Urinary bladder (tissue), 4 donors: Measurements from ENCODE around the gene SEMA3D. TPM values are rescaled to one million over a fixed set of nuclear protein-coding genes. Genes with fewer than 3 reads are reported as not detected.

Experiments used
- DNase-seq: peaks from one replicate; pipeline ENCODE4 v3.0.0-alpha.2; 2015; ENCODE audit errors: extremely low spot score
- H3K27ac ChIP-seq: one replicate; pipeline ENCODE4 v1.5.1; 2013; ENCODE audit warnings: low read depth, mild to moderate bottlenecking, moderate library complexity
- H3K36me3 ChIP-seq: one replicate; pipeline ENCODE4 v1.6.1; 2013; ENCODE audit warnings: mild to moderate bottlenecking, moderate library complexity; ENCODE audit not compliant: insufficient read depth
- H3K4me1 ChIP-seq: one replicate; pipeline ENCODE4 v1.6.1; 2013; ENCODE audit warnings: mild to moderate bottlenecking, moderate library complexity; ENCODE audit not compliant: insufficient read depth
- H3K4me3 ChIP-seq: one replicate; pipeline ENCODE4 v1.5.1; 2013; ENCODE audit warnings: low read depth, low read length
- WGBS: extraction: QIAGEN DNeasy Blood & Tissue Kit; methylation state at CpG from one replicate; pipeline ENCODE4 v1.1.7; 2013; 5-methylcytosine and 5-hydroxymethylcytosine counted together
- polyA plus RNA-seq: library from polyadenylated mRNA; stranded (reverse); fragments of 200-250 nt; gene quantifications from one replicate; pipeline ENCODE4 v1.2.3, GENCODE V29; 2013
- total RNA-seq: library from RNA; depleted of rRNA; stranded (reverse); fragments of >200 nt; gene quantifications from one replicate; pipeline ENCODE4 v1.2.3, GENCODE V29; 2014
- donor health status: healthy with polysubstance abuse.
- donor health status: healthy.

The SEMA3D gene
- total and polyA plus RNA-seq, 2 donors, result 3.8 to 102 TPM

DNA sequence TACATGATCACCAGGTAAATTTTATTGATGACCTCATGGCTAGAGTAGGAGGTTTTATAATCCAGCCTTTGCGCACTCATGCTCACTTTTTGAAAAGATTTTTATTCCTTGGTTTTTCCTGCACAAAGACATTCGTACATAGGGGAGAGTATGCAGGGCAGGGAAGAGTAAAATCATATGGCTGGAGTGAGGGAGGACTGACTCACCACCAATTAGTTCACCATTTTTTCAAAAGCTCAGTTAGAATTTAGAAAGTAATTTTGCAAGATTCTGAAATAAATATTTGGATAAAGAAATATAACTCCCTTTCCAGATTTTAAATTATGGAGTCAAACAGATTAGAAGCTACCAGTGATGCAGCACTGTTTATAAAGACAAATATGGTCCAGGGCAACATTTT, 111.9 kb downstream of the SEMA3D start:
- Histone ChIP-seq H3K4me3 (no peak overlapping the region), H3K27ac (no peak overlapping the region), H3K4me1 (no peaks in the 10 kb centered on the region), H3K36me3 (no peaks in the 10 kb centered on the region)
- DNase-seq, result no peak
- WGBS, result 65% methylated on average over 2 of the region's 2 CpGs

DNA sequence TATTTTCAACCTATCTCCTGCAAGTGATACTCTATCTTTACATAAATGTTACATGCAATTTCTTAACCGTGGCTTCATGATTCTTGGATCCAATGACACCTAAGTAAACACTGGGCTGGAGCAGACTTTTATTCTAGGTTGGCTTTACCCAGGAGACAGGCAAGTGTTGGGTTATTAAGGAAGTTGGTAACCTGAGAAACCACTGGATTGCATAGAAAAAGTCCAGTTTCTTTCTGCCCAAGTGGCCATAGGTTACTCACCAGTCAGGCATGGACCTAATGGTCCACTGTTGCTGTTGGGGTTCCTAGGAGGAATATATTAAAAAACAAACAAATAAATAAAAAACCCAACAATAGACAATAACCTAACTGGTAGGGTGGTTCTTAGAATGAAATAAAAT, 112.8 kb downstream of the SEMA3D start:
- H3K4me1 ChIP-seq, result no peaks in the 10 kb centered on the region
- DNase-seq, result no peak
- 80% methylated on average over 1 of the region's 1 CpG for WGBS

DNA sequence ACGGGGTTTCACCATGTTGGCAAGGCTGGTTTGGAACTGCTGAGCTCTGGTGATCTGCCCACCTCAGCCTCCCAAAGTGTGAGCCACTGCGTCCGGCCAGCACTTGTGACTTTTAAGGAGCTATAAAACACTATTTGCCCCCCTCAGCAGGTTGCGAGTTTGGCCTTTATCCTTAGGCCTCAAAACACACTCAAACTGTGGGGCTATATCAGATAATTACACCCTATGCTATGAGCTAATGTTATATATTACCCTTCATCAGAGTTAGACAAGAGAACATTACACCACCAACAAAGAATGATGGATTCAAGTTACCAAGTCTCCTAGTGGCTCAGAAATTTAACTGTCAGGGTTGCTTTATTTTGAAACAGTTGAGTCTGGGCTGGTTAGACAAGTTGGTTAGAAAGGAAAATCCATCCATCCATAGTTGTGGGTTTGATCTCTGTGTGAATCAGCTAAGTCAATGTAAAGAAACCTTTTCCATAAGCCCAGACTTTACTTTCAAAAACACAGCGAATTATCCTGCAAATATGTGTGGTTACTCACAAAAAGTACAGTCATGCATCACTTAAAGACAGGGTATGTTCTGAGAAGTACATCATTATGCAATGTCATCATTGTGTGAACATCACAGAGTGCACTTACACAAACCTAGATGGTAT, 115.8 kb downstream of the SEMA3D start:
- DNase-seq, result no peak
- no peaks in the 10 kb centered on the region for H3K4me1 ChIP-seq
- WGBS, result 95% methylated on average over 5 of the region's 5 CpGs
- no peaks in the 10 kb centered on the region for H3K36me3 ChIP-seq
- no peak overlapping the region for H3K4me3 ChIP-seq
- H3K27ac ChIP-seq, result no peak overlapping the region

More for the DNA sequence above, 112.8 kb downstream of the SEMA3D start:
- H3K27ac ChIP-seq, result no peak overlapping the region
- H3K36me3 ChIP-seq, result no peaks in the 10 kb centered on the region
- no peak overlapping the region for H3K4me3 ChIP-seq

DNA sequence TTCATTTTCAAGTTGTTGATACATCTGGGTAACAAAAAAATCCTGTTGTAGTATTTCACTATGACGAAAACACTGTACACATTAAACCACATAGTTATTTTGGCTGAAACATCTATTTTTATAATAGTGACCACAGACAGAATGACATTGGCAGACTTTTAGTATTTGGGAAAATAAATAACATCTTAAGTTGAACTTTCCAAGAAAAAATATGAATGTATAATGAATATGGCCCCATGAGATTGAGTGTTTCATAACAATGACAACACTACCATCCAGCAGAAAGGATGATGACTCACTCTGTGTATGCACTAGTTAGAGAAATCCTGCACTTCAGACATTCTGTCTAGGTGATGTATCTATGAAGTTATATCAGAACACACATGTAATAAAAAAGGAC, 118.1 kb downstream of the SEMA3D start:
- 79% methylated on average over 1 of the region's 1 CpG for WGBS
- Histone ChIP-seq H3K4me1 (no peaks in the 10 kb centered on the region), H3K4me3 (no peak overlapping the region), H3K36me3 (no peaks in the 10 kb centered on the region), H3K27ac (no peak overlapping the region)
- DNase-seq, result no peak

DNA sequence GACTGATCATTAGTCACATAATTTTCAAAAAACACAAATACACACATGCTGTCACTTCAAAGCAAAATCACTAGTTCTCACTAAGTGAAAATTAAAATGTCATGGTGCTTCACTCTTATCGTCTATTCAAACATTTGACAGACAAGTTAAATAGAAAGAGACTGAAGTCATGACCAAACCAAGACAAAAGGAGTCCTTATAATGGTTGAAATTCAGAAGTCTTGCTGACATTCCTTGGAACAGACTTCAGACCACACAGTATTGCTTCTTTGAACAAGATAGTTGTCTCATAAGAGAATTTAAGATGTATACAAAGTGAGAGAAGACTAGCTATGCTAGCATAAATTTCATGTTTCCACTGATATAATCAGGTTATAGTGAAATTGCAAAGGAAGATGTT, 119.5 kb downstream of the SEMA3D start:
- H3K4me1 ChIP-seq, result no peaks in the 10 kb centered on the region
- H3K36me3 ChIP-seq, result no peaks in the 10 kb centered on the region
- no peak for DNase-seq
- 90% methylated on average over 1 of the region's 1 CpG for WGBS
- no peak overlapping the region for H3K4me3 ChIP-seq
- H3K27ac ChIP-seq, result no peak overlapping the region

DNA sequence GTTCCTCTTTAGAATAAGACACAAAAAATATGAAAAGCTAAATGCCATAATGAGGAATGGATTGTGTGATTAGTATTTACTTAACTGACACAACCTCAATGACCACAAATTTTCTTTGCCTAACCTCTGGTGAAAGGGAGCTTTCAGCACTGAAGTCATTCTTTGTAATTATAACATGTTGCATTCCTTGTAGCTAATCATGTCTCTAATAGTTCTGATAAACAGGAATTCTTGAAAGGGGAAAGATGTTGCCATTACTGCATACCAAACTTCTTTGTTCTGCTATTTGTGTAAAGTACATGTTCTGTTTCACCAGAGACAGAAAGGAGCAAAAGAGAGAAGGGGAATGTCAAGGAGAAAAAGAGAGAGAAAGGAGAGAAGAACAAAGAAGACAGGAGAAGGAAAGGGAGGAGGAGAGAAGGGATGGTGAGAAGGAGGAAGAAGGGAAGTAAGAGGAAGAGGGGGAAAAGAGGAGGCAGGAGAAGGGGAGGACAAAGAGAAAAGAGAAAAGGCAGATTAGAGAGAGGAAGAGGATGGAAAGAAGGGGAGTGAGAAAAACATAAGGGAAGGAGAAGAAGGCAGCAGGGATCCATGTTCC, 120.9 kb downstream of the SEMA3D start:
- Histone ChIP-seq H3K4me1 (no peaks in the 10 kb centered on the region), H3K36me3 (no peaks in the 10 kb centered on the region), H3K27ac (no peak overlapping the region), H3K4me3 (no peak overlapping the region)
- no peak for DNase-seq

DNA sequence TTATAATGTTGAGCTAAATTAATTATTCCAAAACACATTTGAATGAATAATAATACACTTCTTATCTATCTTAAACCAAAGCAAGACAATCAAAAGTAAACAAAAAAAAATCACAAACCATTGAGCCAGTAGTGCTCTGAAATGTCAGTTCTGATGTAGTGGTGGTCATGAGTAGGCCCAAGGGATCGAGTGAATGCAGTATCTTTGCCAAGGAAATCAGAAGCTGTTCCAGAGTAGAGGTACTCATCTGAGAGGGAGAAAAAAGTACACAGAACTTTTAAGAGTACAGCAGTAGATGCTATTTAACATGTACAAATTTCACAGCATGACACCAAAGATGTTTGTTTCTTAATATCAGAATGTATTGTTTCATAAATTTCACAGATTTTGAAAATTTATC, 121.5 kb downstream of the SEMA3D start:
- H3K27ac ChIP-seq, result no peak overlapping the region
- no peak for DNase-seq

DNA sequence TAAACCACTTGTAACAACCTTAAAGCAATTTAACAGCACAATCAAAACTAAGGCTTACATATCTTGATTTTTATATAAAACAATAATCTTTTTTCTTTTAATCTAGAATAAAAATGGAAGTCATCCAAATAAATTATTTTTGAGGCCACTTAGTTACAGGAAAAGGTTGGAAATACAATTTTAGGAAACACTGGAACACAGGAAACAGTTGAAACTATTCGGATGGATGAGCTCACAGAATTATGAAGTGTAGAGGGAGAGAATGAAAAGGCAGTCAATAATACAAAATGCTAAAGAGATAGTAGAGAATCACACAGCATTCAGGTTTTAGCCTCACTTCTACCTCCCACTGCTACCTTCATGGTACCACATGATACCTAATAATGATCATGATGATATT, 124.2 kb downstream of the SEMA3D start:
- WGBS, result 78% methylated on average over 1 of the region's 1 CpG
- Histone ChIP-seq H3K36me3 (no peaks in the 10 kb centered on the region), H3K4me3 (no peak overlapping the region), H3K27ac (no peak overlapping the region), H3K4me1 (no peaks in the 10 kb centered on the region)
- no peak for DNase-seq

More for the DNA sequence above, 121.5 kb downstream of the SEMA3D start:
- no peak overlapping the region for H3K4me3 ChIP-seq
- H3K36me3 ChIP-seq, result no peaks in the 10 kb centered on the region
- no peaks in the 10 kb centered on the region for H3K4me1 ChIP-seq
- 24% methylated on average over 1 of the region's 1 CpG for WGBS

DNA sequence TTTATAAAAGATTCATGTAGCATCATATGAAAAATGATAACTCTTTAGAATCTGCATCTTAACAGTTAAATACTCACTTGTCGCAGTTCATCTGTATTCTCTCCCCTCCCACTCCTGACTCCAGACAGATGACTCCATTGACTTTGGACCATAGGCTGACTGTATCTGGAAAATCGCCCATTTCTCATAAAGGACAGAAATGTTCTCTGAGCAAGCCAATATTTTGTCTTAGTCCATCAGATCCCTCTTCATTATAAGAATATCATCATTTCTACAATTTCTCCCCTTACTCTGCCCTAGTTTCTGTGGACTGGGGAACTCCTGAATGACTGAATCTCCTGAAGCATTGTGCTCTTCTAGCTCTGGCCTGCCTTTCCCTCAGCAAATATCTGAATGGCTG, 125.4 kb downstream of the SEMA3D start:
- WGBS, result 82% methylated on average over 2 of the region's 2 CpGs
- DNase-seq, result no peak
- no peaks in the 10 kb centered on the region for H3K36me3 ChIP-seq
- no peak overlapping the region for H3K27ac ChIP-seq
- no peaks in the 10 kb centered on the region for H3K4me1 ChIP-seq
- H3K4me3 ChIP-seq, result no peak overlapping the region

DNA sequence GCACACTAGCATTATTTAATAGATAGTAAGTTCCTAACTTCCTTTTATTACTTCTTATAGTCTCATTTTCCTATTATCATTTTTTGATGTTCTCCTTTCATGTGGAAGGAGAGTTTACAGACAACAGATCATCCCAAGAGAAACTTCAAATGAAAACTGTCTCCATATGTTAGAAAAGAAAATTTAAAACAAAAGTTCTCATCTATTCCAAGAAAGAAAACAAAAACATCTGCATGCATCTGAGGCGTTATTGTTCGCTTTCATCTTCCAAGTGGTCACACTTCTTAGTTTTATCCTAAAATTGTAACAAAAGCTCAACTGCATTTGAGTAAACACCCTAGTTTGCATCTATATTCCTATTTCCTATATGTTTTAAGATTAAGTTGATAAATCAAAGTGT, 126.2 kb downstream of the SEMA3D start:
- Histone ChIP-seq H3K36me3 (no peaks in the 10 kb centered on the region), H3K4me1 (no peaks in the 10 kb centered on the region), H3K27ac (no peak overlapping the region), H3K4me3 (no peak overlapping the region)
- no peak for DNase-seq
- 95% methylated on average over 2 of the region's 2 CpGs for WGBS

DNA sequence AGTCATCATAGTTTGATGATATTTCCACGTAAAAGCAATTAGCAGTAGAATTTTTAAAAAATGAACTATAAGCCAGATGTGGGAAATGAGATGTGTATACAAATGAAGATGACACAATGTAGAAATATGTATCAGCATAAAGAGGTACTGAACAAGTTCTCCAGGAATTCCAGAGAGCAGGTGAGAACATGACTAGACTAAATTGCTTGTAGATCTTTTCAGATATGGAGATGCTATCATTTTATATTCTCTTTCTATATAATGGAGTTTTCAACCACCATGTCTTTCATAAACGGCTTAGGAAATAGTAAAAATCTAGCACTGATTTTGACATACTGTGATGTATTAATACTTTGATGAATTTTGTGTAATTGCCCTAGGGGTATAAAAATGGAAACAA, 130.9 kb downstream of the SEMA3D start:
- Histone ChIP-seq H3K4me1 (no peaks in the 10 kb centered on the region), H3K4me3 (no peak overlapping the region), H3K27ac (no peak overlapping the region), H3K36me3 (no peaks in the 10 kb centered on the region)
- WGBS, result 86% methylated on average over 2 of the region's 2 CpGs
- DNase-seq, result no peak

DNA sequence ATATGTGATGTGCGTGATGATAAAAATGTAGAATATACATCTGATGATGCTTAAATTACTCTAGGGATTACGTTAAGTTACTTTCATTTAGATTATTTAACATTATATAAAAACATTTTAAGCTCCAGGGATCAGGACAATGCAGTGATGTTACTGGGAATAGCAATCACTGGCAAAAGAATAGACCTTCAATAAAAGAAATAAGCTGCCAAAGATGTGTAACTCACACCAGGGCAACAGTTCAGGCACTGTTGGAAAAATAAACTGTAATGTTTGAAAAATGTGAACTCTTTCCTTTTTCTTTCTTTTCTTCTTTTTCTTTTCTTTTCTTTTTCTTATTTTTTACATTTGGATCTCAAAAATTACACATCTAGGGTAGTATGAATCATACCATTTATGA, 131.7 kb downstream of the SEMA3D start:
- 93% methylated on average over 2 of the region's 2 CpGs for whole genome bisulfite sequencing
- DNase-seq, result no peak
- H3K36me3 ChIP-seq, result peaks cover 1% of the 10 kb centered on the region
- no peaks in the 10 kb centered on the region for H3K4me1 ChIP-seq
- no peak overlapping the region for H3K27ac ChIP-seq
- H3K4me3 ChIP-seq, result no peak overlapping the region

DNA sequence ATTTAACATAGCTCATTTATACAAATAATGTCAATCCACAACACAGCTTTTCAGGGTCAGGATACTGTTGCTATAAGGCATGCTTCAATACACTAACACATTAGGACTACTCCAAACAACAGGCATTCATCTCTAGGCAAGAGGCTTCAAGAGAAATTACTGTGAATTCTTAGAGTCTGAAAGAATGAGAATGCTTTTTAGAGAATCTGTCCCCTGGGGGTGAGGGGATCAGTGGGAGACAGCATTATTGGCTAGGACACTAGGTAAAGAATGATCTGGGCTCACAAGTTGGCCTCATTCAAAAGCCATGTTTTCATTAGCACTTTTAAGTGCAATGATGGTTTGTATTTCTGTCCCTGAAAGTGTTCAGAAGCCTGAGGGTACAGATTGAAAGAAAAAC, 132.6 kb downstream of the SEMA3D start:
- Histone ChIP-seq H3K4me3 (no peak overlapping the region), H3K36me3 (peaks cover 1% of the 10 kb centered on the region), H3K27ac (no peak overlapping the region), H3K4me1 (no peaks in the 10 kb centered on the region)
- no peak for DNase-seq

DNA sequence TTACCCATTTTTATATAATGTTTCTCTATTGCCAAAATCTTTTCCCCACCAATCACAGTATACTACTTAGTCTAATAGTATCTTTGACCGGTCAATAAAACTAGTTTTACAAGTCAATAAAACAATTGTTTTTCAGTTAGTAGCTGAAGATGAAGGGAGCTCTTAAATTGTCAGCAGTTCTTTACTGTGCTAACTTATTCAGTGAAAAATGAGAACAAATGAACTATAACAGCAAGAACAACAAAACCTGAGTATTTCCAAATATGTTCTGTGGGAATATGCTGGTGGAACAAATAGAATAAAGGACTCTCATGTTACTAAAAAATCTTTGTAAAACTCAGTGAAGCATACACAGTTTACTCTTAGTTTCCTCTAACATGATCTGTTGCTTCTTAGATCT, 134.0 kb downstream of the SEMA3D start:
- Histone ChIP-seq H3K36me3 (peaks cover 1% of the 10 kb centered on the region), H3K4me1 (no peaks in the 10 kb centered on the region), H3K4me3 (no peak overlapping the region), H3K27ac (no peak overlapping the region)
- DNase-seq, result no peak
- 80% methylated on average over 1 of the region's 1 CpG for WGBS
